Activated CD4-positive, alpha-beta T cell treated with anti-CD3 and anti-CD28 coated beads, Interleukin-2, amount 50 U/mL, for 1 hour (primary cell): ENCODE measurements around the gene PTGES2.
A peak's percentile ranks its signal among the peaks of the same experiment; 100 is the strongest.

ENCODE experiments used
- DNase-seq: peaks from one replicate; pipeline ENCODE4 v3.0.0-alpha.2; 2020

PTGES2 gene

GRCh38 chr9:128102861-128103588 lies 24.5 kb downstream of the PTGES2 start:
- no peak for DNase-seq

GRCh38 chr9:128102196-128102595 lies 25.3 kb downstream of the PTGES2 start:
- no peak for DNase-seq

- DNase-seq = no peak
These were observed 25.8 kb downstream of the PTGES2 start for GRCh38 chr9:128101690-128102089.

GRCh38 chr9:128101231-128101661 lies 26.3 kb downstream of the PTGES2 start:
- DNase-seq = no peak

GRCh38 chr9:128100581-128100980 lies 26.9 kb downstream of the PTGES2 start:
- no peak for DNase-seq

GRCh38 chr9:128099932-128100491 lies 27.5 kb downstream of the PTGES2 start:
- no peak for DNase-seq

- DNase-seq = no peak
These were observed 28.1 kb downstream of the PTGES2 start for GRCh38 chr9:128099231-128099931.

- peak; percentile 52 for DNase-seq
These were observed 29.0 kb downstream of the PTGES2 start for GRCh38 chr9:128098297-128099230.

GRCh38 chr9:128097543-128098296 lies 29.8 kb downstream of the PTGES2 start:
- DNase-seq = no peak

GRCh38 chr9:128096616-128097536 lies 30.7 kb downstream of the PTGES2 start:
- no peak for DNase-seq

- DNase-seq = no peak
These were observed 32.5 kb downstream of the PTGES2 start for GRCh38 chr9:128094950-128095544.

- peak; percentile 64 for DNase-seq
These were observed 33.2 kb downstream of the PTGES2 start for GRCh38 chr9:128094166-128094949.

- no peak for DNase-seq
These were observed 34.5 kb downstream of the PTGES2 start for GRCh38 chr9:128093011-128093410.

- DNase-seq = no peak
These were observed 35.1 kb downstream of the PTGES2 start for GRCh38 chr9:128092199-128092977.

- no peak for DNase-seq
These were observed 36.0 kb downstream of the PTGES2 start for GRCh38 chr9:128091571-128091970.

GRCh38 chr9:128091144-128091543 lies 36.4 kb downstream of the PTGES2 start:
- no peak for DNase-seq

GRCh38 chr9:128089299-128089698 lies 38.2 kb downstream of the PTGES2 start:
- no peak for DNase-seq

GRCh38 chr9:128088253-128088945 lies 39.1 kb downstream of the PTGES2 start:
- no peak for DNase-seq
